Measurements from ENCODE around the gene USH1G.

The USH1G gene

GRCh38 chr17:74953134-74953687 is 30.2 kb upstream of the USH1G start:
- DNase-seq: no peak

DNA sequence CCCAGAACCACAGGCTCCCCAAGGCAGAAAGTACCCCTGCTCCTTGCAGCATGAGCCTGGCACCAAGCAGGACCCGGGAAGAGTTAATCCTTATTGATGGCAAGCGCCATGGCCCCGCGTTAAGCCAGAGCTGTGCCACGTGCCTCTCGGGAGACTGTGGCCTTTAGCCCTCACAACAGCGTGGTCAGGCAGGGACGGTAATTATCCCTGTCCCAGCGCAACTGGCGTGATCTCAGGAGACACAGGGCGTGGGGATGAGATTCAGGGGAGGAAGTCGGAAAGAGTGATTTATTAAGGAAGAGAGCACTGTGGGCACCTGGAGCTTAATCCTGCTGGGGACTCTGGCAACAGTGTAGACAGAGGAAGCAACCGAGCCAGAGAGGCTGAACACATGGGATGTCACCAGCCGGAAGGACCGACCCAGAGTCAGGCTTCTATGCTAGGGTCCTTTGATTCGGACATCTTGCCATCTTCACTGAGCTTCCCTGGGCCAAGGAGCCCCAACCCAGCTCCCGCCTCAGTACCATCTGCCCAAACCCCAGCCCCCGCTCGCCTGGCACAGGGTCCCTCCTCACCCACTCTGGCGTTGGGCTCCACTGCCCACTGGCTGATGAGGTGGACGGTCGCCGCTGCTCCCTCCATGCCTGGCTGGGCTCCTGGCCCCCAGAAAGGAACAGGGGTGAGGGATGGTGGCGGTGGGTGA is 29.5 kb upstream of the USH1G start:
- no peak for DNase-seq

DNA sequence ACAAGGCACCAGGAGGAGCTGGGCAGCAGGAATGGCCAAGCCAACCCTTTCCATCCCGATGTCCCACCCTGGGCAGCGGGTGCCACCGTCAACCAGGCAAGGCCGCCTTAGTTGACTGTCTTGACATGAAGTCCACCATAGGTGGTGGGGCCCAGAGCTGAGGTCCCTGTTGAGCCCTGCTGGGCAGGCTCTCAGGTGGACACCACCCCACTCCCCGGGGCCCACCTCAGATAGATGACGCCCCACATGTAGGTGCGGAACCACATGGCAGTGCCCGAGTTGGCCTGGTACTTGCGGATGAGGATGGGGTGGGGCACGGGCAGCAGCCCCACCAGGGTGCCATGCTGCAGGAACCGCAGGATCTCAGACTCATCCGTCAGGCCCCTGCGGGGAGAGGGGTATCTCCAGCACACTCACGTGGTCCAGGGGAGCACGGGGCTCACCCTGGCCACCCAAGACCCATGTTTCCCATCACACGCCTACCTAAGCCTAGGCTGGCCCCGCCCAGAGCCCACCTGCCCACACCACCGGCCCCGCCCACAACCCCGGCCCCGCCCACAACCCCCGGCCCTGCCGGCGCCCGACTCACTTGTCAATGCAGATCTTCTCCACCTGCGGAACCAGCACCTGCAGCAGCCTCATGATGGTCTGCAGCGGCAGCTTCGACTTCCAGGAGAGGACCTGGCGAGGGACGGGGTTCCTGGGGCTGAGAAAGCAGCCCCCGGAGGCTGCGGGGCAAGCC is 28.8 kb upstream of the USH1G start:
- no peak for DNase-seq

GRCh38 chr17:74951065-74951464 is 28.0 kb upstream of the USH1G start:
- DNase-seq: no peak

DNA sequence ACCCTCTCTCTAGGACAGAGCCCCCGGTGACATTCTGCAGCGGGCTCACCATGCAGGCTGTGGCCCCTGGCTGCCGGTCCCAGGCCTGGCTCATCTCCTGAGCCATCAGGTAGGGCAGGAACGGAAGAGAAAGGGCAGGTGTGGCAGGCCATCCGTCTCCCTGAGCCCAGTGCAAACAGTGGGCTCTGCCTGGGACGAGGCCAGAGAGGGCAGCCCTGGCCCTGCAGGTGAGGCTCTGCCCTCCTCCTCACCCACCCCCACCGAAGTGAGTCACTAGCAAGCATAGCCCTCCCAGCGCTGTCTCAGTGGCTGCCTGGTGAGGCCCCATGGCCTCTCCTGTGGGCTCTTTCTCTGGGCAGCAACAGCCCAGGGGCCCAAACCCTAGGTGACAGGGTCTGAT is 27.2 kb upstream of the USH1G start:
- DNase-seq: no peak

DNA sequence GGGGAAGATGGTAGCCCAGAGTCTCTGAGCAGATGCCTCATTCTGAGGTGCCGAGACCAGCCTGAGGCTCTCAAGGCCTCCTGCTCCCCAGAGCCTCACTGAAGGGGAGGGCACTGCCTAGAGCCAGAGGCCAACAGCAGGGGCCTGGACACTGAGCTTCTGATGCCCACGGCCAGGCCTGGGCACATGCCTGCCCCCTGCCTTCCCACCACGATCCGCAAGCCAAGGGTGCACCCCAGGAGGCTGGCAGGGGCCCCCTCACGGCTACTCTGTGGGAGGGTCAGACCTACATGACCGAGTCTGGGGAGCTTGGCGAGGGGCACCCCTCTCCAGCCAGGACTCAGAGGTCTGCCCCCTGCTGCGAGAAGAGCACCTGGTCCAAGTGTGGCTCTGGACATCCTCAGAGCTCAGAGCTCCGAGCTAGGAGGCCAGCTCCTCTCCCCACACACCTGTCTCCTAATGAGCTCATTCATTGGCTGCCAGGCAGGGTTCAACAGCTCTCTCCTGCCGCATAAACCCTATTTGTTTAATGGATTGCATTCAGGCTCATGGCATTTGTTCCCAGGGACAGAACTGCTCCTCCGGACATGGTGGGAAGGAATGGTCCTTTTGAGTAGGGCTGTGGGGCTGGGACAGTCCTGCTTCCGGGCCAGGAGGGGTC is 26.5 kb upstream of the USH1G start:
- DNase-seq: no peak

- DNase-seq: no peak
These were observed 24.1 kb upstream of the USH1G start for GRCh38 chr17:74947041-74947754.

DNA sequence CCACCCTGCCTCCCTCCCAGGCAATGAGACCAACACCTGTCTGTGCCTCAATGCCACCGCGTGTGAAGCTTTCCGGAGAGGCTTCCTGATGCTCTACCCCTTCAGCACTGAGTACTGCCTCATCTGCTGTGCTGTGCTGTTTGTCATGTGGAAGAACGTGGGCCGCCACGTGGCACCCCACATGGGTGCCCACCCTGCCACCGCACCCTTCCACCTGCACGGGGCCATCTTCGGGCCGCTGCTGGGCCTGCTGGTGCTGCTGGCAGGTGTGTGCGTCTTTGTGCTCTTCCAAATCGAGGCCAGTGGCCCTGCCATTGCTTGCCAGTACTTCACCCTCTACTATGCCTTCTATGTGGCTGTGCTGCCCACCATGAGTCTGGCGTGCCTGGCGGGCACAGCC is 23.6 kb upstream of the USH1G start:
- no peak for DNase-seq

DNA sequence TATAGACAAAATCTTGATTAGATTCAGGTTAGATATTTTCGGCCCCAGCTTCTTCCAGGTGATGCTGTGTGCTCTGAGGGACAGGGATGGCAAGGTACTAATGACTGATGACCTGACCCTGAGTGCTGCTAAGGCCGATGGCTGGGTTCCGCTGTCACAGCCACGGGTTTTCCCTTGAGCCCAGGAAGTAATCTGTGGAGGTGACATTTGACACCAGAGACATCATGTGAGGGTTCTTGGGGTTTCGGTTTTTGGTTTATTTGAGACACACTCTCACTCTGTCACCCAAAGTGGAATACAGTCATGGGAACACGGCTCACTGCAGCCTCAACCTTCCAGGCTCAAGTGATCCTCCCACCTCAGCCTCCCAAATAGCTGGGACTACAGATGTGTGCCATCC is 22.5 kb upstream of the USH1G start:
- no peak for DNase-seq

GRCh38 chr17:74943808-74944522 is 20.9 kb upstream of the USH1G start:
- no peak for DNase-seq

GRCh38 chr17:74941128-74941725 is 18.2 kb upstream of the USH1G start:
- no peak for DNase-seq

DNA sequence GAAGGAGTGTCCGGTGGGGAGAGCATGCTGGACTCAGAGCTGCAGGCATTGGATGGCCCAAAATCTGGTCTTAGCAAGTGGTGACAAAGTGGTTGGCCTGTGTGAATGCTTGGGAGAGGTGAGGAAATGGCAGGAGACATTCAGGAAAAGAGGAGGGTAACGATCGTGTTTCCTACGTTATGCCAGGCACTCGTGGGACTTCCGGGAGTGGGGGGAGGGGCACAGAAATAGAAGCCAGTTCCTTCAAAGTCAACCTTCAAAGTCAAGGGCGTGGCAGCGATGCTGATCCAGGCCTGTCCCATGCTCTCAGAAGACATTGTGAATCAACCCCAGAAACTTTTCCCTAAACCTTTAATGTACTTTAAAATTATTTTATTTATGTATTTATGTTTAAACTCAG is 16.5 kb upstream of the USH1G start:
- no peak for DNase-seq

GRCh38 chr17:74938194-74938950 is 15.3 kb upstream of the USH1G start:
- DNase-seq: no peak

GRCh38 chr17:74937064-74938051 is 14.3 kb upstream of the USH1G start:
- DNase-seq: no peak

DNA sequence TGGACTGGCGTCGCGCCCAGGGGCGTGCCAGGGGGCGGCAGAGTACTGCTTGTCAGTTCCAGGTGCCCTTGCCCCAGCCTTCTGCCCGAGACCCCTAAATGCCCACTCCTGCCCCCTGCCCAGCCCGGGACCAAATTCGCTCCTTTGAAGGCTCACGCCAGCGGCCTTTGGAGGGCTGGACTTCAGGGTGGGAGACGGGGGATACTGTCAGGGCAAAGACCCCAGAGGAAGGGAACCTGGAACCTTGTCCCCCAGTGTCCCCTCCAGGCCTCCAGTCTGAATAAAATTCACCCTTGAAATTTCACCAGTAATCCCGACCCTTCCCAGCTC is 13.4 kb upstream of the USH1G start:
- no peak for DNase-seq

DNA sequence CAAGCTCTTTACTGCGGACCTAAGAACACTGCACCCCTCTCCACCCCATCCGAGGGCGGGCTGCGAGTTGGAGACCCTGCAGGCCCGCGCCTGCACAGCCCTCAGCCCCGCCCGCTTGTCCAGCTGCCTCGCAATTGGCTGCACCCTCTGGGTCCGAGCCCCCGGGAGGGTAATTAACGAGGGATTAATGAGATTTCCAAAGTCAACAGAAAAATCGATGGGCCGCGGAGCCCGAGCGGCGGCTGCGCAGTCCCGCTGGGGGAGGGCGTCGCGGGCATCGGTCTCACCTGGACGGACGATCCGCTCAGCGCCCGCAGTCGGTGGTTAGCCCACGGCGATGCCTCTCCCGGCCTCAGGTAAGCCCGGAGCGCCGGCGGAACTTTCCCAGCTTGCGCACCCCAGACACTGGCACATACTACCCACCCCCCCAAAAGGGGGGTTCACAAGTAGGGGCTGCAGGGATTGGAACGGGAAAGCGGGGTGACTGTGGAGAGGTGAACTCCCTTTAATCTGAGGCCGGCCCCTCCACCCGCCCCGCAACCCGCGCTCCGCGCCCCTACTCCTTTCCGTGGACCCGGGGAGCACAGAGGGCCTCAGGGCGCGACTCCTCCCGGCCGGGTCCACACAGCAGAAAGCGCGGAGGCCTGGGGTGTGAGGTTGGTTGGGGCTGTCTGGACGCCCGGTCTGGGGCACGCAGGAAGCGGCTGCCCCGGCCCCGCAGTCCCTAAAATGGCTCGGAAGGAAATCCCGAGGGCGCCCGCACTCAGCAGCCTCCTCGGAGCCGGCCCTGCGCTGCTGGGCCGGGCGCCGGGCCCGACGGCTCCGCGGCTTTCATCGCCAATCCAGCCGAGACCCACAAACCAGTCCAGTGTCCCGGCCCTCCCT is 12.8 kb upstream of the USH1G start, which contains the start of gene OTOP3:
TSS of gene OTOP3 (plus strand) at position 314 of the 885 bp plus-strand sequence. CDS start at position 338, 24 bp downstream.
- no peak for DNase-seq

DNA sequence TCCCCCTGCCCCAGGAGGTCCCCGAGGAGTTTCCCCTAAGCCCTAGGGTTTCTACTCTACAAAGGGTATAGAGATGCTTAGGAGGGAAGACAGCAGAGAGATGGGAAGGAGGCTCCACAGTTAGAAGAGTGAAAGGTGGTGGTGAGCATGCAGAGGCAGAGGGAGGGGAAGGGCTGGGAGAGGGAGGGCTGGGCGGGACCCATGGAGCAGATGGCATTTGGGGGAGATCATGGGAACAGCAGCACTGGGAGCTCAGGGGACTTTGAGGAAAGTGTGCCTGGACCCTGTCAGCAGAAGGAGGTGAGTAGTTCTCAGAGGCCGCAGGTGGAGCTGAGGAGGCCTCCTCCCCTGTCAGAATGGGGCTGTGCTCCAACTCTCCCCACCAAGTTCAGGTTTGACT is 12.0 kb upstream of the USH1G start:
- no peak for DNase-seq

DNA sequence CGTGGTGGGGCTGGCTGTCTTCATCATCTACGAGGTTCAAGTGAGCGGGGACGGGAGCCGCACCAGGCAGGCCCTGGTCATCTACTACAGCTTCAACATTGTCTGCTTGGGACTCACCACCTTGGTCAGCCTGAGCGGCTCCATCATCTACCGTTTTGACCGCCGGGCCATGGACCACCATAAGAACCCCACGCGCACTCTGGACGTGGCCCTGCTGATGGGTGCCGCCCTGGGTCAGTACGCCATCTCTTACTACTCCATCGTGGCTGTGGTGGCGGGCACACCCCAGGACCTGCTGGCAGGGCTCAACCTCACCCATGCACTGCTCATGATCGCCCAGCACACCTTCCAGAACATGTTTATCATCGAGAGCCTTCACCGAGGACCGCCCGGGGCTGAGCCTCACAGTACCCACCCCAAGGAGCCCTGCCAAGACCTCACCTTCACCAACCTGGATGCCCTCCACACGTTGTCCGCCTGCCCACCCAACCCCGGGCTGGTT is 7.5 kb upstream of the USH1G start:
- DNase-seq: no peak

GRCh38 chr17:74928786-74929185 is 5.7 kb upstream of the USH1G start:
- no peak for DNase-seq

Measured in activated effector memory CD4-positive, alpha-beta T cell treated with anti-CD3 and anti-CD28 coated beads, Interleukin-2, amount 50 U/mL, for 16 hours (primary cell).